ENCODE measurements around the gene FXYD4.

FXYD4 gene

DNA sequence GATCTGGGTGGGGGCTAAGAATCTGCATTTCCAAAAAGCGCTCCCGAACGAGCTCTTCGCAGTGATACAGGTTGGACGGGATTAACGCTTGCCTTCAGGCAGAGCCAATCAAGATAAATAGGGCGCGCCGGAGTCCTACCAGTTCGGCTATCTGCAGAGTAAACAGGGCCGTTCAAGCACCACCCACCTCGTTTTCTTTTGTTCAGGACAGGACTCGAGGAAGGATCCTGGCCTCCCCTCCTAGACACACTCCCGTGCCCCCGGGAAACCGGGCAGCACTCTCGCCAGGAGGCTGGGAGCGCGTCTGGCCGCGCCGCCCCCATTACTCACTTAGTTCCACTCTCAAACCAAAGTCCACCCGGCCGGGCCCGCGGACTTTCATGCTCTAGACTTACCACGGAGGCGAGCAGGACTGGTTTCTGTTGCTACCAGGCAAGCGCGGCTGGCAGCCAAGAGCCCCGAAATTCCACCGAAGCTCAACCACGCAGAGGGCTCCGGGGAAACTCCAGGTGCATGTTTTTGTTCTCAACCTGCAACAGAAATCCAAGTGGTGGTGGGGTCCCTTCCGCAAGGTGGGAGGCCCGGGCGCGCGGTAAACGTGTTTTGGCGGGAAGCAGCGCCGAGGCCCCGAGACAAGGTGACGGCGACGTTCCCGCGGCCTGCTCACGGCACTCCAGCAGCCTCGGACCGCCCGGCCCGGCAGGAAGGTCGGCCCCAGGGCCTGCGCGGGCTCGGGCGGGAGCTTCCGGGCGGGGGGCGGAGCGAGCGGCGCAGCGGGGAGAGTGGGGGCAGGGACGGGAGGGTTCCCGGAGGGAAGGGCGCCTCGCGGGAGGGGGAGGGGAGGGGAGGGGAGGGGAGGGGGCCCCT, 24.9 kb downstream of the FXYD4 start:
- DNase-seq (ENCODE audit: low read depth) = no peak

DNA sequence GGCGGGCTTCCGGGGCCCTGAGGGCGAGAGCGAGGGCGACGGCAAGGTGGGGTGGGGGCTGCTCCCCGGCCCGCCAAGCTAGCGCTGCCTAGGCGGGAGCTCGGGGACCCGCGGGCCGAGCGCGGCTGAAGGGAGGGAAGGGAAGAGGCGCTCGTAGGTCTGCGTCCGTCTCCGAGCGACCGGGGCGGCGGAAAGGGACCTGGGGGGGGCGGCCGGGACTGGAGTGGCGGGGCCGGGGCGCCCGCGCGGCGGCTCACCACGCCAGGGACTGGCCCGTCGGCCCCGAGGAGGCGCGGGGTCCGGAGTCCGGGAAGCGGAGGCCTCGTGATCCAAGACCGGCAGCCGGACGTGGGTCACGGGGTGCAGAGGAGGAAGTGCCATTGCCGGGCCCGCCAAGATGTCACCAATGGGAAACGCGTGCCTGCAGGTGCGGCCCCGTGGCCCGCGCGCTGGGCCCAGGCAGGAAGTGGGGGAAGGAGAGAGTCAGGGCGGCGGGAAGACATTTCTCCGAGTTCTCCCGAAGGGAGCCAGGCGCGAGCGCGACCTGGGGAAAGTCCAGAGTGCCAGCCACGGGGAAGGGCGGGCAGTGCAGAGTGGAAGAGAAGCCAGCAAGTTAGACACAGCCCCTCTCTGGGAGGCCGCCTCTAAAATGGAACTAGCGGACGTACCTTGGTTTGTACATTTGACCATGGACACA, 25.6 kb downstream of the FXYD4 start:
- no peak for DNase-seq (ENCODE audit: low read depth)

DNA sequence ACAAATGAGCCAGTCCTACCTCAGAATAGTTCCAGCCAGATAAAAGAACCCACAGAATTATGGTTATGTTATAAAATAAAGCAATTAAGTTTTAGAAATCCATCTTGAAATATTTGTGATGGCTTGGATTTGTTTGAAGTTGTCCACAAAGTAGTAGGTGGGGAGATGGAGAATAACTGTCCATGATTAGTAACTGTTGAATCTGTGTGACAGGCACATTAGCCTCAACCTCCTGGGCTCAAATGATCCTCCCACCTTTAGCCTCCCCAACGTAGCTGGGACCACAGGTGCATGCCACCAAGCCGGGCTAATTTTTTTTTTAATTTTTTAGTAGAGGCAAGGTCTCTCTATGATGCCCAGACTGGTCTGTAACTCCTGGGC, 27.5 kb downstream of the FXYD4 start:
- no peak for DNase-seq (ENCODE audit: low read depth)

DNA sequence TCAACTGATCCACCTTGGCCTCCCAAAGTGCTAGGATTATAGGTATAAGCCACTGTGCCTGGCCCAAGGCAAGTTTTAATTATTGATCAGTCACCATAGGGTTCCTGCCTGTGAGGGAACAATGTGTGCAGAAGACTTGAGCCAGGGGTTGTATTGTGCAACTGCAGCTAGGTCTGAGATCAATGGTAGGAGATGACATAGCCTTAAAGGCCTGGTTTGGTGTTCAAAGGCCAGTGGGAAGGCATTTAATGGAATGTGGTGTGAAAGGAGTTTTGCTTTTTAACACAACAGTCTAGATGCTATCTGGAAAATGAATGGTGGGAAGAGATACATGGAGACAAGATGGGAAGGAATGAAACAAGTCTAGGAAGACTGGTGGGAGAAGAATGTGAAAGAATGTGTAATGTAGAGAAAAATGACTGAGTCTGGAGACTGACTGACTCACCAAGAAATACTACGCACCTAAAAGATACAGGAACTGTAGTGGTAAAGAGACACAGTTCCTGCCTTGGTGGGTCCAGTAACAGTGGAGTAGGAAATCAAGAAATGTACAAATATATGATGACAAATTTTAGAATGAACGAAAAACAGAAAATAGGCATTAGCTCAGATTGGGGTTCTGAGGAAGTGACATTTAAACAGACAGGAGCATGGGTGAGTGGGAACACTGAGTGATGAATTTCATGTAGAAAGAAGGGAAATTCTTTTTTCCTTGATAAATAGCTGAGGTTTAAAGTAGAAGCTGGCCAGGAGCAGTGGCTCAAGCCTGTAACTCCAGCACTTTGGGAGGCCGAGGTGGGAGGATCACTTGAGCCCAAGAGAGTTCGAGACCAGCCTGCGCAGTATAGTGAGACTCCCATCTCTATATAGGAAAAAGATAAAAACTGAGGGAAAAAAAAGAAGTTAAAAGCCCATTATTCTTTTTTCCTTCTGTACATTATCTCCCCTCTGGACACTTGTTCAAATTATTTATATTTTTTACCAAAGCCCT, 28.2 kb downstream of the FXYD4 start:
- DNase-seq (ENCODE audit: low read depth) = no peak

DNA sequence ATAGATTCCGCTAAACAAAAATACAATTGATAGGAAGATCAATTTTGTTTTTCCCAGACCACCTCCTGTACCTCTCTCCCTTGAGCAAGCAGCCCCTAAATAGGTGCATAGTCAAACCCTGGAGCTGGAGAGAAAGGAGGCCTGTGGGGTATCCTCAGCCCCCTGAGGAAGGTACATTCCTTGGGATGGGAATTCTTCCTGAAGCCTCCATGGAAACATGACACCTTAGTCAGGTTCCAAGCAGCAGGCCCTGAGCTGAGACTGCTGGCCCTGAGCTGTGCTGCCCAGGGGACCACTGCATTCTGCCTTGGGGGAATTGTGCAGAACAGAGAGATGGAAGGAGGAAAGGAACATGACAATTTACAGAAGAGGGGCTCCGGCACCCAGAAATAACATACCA, 30.2 kb downstream of the FXYD4 start:
- DNase-seq (ENCODE audit: low read depth) = no peak

DNA sequence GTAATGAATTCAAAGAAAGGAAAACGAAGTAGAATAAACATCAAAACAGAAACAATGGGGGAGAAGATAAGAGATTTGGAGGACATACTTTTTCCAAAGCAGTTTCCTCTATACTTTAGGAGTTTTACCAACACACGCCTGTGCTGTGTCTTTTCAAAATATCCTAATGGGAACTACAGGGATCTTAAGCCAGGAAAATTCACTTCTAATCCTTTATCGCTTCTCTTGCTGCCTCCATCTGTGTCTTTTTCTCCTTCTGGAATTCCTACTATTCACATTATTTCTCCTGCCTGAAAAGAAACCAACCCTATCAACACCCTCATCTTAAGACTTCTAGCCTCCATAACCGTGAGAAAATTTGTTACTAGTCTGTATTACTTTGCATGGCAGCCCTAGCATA, 30.7 kb downstream of the FXYD4 start:
- DNase-seq (ENCODE audit: low read depth) = no peak

DNA sequence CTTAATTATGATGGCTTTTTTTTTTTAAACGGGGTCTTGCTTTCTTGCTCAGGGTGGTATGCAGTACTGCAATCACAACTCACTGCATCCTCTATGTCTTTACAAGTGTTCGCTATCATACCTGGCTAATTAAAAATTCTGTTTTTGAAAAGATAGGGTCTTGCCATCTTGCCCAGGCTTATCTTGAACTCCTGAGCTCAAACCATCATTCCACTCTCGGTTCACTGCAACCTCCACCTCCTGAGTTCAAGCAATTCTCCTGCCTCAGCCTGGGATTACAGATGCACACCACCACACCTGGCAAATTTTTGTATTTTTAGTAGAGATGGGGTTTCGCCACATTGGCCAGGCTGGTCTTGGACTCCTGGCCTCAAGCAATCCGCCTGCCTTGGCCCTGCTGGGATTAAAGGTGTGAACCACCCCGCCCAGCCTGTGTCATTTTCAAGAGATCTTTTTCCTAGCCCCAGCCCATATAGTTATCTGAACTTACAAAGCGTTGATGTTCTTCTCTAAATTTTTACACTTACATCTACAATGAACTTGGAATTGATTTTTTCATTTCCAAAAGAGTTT, 31.5 kb downstream of the FXYD4 start:
- DNase-seq (ENCODE audit: low read depth) = no peak

DNA sequence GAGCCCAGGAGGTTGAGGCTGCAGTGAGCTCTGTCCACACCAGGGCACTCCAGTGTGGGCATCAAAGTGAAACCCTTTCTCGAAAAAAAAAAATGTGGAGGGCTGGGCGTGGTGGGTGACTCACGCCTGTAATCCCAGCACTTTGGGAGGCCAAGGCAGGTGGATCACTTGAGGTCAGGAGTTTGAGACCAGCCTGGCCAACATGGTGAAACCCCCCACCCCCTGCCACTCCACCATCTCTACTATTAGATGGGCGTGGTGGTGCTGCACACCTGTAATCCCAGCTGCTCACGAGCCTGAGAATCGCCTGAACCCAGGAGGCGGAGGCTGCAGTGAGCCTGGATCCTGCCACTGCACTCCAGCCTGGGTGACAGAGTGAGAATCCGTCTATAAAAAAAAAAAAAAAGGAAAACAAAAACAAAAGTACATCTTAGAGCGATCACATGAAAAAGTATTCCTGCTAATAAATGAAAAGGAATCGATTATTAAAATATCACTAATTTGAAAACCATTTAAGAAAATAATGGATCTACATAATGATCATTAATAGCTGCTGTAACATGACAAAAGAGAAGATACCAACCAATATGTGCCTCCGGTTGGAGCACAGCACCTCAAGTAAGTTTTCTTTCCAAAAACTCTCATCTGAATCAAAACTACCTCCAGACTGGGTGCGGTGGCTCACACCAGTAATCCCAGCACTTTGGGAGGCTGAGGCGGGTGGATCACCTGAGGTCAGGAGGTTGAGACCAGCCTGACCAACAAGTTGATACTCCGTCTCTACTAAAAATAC, 32.7 kb downstream of the FXYD4 start:
- no peak for DNase-seq (ENCODE audit: low read depth)

DNA sequence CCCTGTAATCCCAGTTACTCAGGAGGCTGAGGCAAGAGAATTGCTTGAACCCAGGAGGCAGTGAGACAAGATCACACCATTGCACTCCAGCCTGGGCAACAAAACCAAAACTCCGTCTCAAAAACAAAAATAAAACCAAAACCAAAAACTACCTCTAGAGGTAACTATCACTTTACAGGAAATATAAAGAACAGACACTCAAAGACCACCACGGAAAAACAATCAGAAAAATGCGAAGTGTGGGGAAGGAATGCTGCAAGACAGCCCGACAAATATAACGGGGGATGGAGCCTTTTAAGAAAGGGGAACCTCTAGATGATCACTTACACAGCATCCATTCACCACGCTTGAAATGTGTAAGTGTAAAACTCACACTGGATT, 33.3 kb downstream of the FXYD4 start:
- DNase-seq (ENCODE audit: low read depth) = no peak

DNA sequence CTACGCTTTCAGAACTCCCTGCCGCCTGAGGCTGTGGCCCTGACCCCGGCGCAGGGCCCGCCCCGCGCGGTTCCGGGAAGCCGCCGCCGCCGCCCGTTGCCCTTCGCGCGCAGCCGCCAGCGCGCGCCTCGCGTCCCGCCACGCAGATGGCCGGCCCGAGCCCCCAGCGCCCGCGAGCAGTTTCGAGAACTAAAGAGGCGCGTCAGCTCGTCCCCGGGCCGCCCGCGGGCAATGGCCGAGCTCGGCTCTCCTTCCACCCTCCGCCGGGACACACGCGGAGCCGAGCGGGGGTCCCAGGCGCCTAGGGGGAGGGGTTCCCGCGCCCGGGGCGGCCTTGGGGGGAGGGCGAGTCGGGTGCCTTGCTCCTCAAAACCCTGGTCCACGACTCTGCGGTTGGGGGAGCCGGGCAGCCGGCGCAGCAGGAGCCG, 35.7 kb downstream of the FXYD4 start:
- no peak for DNase-seq (ENCODE audit: low read depth)

DNA sequence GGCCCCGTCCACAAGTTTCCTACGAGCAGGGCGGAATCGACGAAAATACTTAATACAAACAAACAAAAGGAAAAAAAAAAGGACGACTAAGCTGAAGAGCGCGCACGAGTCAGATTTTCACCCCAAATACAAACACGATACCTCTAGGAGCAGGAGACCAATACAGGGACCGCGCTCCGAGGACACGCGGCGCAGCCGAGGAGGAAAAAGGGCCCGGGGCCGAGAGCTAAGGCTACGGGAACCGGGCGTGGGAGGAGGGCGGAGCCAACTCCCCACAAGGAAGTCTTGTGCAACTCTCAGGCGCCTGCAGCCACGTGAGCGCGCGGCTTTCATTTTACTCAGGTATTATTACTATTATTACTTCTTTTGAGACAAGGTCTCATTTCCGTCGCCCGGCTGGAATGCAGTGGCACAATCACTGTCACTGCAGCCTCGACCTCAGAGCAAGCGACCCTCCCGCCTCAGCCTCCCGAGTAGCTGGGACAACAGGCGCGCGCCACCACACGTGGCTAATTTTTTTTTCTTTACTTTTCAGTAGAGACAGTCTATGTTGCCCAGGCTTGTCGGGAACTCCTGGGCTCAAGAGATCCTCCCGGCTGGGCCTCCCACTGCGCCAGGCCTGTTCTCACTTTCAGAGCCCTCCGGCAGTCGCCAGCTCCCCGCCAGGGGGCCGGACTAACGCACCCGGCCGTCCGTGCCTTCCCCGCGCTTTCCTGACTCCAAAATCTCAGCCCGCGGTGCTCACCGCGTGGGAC, 36.3 kb downstream of the FXYD4 start:
- peak; percentile 84 for DNase-seq (ENCODE audit: low read depth)

DNA sequence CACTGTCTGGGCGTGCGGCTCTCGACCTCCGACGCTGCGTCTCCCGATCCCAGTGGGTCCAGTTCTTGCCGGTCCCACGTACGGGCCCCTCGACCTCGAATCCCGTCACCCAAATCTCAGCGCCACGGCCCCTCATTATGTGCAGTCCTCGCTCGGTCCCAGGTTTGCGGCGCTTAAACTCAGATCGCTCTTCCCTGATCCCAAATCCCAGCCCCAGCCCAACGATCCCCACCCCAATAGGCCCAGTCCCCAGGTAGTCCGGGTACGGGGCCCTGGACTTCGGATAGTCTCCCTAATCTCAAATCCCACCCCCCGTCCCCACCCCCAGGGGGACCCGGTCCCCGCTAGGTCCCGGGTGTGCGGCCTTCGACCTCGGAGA, 36.9 kb downstream of the FXYD4 start:
- DNase-seq (ENCODE audit: low read depth) = no peak

DNA sequence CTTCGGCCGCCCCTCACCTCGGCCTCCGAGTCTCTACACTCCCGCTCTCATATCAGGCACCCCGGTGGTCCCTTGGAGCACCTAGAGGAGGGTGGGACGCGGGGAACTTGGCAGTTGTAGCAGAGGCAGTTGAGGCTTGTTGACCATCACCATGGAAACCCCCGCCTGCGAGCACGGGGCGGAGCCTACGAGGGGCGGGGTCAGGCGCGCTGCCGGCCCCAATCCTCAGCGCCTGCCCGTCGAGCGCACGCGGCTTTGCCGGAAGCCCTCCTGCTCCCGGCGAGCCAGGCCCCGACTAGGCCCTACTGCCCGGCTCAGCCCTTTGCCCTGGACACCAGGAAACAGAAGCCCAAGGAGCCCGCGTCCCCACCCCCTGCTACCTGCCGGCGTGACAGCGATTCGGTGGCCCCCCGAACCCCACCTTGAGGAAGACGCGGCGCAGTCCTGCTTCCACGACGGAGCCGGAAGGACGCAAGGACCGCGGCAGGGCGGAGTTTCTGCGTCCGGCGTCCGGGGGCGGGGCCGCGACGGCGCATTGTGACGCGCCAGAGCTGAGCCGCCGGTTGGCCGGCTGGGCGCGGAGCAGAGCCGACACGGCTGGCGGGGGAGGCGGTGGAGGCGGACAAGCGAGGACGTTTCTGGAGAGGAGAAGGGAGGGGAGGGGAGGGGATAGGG, 37.4 kb downstream of the FXYD4 start, which contains the start of gene HNRNPF:
Gene HNRNPF (minus strand): TSS at position 477 of the 675 bp plus-strand sequence. CDS start 21,302 bp downstream, outside the sequence.
- peak; percentile 91 for DNase-seq (ENCODE audit: low read depth)

DNA sequence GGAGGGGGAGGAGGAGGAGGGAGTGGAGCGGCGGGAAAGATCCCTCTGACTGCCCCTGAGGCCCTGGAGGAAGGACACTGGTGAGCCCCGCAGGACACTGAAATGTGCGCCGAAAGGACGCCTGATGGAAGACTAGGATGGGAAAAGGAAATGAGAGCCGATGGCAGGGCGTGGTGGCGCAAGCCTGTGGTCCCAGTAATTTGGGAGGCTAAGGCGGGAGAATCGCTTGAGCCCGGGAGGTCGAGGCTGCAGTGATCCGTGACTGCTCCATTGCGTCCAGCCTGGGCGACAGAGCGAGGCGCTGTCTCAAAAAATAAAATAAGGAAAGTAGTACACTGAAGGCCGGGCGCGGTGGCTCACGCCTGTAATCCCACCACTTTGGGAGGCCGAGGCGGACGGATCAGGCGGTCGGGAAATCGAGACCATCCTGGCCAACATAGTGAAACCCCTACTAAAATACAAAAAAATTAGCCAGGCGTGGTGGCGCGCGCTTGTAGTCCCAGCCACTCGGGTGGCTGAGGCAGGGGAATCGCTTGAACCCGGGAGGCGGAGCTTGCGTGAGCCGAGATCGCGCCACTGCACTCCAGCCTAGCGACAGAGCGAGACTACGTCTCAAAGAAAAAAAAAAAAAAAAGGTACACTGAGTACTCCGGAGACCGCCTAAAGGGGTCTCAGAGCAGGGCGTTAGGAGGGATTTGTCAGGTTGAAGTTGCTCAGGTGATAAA, 38.1 kb downstream of the FXYD4 start:
- no peak for DNase-seq (ENCODE audit: low read depth)

DNA sequence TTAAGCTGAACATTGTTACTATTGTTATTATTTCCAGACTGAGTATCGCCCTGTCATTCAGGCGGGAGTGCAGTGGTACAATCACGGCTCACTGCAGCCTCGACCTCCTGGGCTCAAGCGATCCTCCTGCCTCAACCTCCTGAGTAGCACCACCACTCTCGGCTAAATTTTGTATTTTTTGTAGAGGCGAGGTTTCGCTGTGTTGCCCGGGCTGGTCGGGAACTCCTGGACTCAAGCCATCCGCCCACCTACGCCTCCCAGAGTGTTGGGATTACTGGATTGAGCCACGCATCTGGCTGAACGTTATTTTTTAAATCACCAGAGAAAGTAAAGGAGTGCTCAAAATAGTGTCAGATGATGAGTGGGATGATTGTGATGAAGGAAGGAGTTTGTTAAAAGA, 38.9 kb downstream of the FXYD4 start:
- no peak for DNase-seq (ENCODE audit: low read depth)

DNA sequence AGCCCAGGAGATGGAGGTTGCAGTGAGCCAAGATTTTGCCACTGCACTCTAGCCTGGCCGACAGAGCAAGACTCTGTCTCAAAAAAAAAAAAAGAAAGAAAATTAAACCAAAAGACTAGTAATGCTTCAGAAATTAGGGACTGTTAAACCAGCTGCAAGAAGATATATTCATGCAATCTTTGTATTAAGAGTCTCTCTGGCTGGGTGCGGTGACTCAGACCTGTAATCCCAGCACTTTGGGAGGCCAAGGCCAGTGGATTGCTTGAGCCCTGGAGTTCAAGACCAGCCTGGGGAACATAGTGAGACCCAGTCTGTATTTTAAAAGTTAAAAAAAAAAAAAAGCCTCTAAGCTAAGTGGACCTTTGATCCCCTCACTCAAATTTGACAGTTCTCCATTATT, 40.1 kb downstream of the FXYD4 start:
- no peak for DNase-seq (ENCODE audit: low read depth)

DNA sequence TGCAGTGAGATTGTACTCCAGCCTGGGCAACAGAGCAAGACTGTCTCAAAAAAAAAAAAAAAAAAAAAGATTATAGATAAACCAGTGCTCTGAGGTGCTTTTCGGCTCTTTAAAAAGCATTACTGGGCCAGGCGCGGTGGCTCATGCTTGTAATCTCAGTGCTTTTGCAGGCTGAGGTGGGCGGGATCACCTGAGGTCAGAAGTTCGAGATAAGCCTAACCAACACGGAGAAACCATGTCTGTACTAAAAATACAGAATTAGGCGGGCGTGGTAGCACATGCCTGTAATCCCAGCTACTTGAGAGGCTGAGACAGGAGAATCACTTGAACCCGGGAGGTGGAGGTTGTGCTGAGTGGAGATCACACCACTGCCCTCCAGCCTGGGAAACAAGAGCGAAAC, 44.1 kb downstream of the FXYD4 start:
- DNase-seq (ENCODE audit: low read depth) = no peak

DNA sequence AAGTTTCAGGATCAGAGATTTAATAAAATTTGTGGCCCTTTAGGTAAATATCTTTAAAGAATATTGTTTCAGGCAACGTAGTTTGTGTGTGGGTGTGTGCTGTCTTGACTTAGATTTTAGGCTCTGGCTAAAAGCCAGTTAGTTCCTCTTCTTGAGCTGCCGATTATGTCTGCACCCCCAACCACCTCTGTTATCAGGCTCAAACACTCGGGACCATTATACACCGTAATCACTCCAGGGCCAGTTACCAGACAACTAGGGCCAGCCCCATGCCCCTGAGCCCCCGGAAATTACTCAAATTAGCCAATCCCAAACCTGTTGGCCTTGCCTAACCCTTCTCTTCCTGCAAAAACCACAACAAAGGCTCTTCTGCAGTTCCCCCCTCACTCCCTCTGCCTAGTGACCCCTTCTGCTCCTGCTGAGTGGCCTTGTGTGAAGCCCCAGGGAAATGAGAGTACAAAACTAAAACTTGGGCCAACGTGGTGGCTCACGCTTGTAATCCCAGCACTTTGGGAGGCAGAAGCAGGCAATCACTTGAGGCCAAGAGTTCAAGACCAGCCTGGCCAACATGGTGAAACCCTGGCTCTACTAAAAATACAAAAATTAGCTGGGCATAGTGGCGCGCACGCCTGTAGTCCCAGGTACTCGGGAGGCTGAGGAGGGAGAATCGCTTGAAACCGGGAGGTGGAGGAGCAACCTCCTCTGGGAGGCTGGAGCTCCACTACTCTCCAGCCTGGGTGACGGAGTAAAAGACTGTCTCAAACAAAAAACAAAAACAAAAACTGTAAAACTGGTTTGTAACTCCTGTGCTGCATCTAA, 46.7 kb downstream of the FXYD4 start:
- DNase-seq (ENCODE audit: low read depth) = no peak

Data from stromal cell of bone marrow (primary cell).